Stimulated activated CD4-positive, alpha-beta T cell treated with anti-CD3 and anti-CD28 coated beads, Interleukin-4, amount 100 ng/mL, for 1 hour (primary cell): ENCODE measurements around the gene DNAL4.
A peak's percentile ranks its signal among the peaks of the same experiment; 100 is the strongest.

Experiments used
- DNase-seq: peaks from one replicate; pipeline ENCODE4 v3.0.0-alpha.2; 2020

Gene DNAL4, protein sequence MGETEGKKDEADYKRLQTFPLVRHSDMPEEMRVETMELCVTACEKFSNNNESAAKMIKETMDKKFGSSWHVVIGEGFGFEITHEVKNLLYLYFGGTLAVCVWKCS

DNA sequence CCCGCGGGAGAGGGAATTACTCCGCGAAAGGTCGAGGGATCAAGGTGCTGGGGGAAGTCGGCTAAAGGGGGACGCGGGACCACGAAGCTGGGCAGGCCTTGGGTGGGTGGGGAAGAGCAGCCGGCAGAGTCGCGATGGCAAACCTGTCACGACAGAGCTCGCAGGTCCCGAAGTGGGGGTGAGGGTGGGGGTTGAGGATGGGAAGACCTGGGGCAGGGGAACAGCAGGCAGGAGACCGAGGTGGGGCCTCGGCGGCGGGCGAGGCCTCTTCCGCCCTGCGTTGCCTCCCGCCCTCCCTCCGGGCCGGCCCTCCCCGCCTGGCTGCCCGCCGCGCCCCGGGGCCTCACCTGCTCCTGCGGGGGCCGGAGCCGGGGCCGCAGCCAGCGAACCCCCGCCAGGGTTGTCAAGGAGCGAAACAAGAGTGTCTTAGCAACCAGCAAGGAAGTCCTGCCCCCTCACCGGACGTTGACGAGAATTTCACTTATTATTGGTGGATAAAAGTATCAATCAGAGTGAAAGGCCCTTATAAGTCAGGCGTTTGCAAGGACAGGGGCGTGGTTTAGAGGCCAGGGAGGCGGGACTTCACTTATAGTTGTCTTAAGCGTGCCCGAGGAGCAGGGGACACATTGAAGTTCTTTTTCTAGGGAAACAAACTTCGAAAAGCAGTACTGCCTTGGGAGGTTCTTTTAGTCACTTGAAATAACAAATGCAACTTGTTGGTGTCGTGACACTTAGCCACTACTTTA, at the start of gene DNAL4:
TSS of gene DNAL4 (minus strand) at position 423 of the 746 bp plus-strand sequence. CDS start 11,412 bp downstream, outside the sequence.
- DNase-seq, result peak; percentile 86

DNA sequence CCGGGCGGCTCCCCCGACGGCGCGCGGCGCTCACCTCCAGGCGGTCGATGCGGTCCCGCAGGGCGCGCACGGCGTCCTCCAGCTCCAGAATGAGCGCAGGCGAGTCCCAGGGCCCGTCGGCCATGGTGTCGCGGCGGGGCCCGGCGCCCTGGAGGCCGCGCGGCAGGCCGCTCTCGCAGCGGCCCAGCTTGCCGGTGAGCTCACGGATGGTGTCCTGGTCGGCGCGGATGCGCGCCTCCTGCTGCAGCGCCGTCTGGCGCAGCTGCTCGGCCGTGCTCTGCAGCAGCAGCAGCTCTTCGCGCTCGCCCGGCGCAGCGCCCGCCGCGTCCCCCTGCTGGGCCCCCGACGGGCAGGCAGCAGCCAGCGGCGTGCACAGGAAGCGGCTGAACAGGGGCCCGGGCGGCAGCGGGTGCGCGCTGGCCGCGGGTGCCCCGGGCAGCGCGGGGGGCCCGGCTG, 49.3 kb upstream of the DNAL4 start:
- peak; percentile 59 for DNase-seq

DNA sequence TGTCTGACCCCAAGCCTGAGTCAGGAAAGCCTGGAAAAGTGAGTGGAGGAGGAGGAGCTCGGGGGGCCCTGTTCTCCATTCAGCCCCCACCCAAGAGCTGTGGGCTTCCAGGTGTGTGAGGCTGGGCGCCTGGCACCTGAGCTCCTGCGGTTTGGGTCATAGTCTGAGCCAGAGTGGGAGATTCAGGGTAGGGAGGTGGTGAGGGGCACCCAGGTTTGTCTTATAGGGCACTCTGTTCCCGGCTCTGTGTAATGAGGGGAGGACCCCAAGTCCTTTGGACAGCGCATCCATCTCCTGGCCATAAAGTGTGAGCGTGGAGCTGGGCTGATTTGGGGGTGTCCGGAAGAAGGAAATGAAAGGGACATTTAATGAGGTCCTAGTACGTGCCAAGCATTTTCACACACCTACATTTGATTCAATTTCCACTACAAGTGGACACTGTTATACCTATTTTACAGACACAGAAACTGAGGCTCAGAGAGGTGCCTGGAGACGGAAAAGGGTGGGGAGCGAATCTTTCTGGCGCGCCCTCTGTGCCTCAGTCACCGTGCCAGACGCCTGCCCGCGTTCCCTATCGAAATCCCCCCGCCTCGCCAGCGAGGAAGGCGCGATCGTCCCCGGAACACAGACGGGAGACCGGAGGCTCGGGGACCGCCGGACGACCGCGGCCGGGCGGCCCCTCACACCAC, 48.7 kb upstream of the DNAL4 start:
- no peak for DNase-seq

DNA sequence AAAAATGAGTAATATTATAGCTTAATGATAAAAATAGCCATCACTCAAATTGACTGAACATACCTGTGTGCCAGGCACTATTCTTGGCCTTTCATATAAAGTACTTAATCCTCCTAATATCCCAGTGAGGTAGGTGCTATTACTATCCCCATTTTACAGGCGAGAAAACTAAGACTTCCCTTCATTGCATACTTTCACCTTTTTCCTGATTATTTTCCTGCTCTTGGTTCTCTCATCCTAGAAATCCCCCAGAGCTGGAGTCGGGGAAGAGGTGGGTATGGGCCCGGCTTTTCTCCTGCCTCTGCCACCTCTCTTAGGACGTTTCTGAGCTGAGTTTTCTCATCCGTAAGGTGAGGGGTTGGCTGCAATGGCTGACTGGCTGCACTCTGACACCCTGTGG, 47.7 kb upstream of the DNAL4 start:
- no peak for DNase-seq

DNA sequence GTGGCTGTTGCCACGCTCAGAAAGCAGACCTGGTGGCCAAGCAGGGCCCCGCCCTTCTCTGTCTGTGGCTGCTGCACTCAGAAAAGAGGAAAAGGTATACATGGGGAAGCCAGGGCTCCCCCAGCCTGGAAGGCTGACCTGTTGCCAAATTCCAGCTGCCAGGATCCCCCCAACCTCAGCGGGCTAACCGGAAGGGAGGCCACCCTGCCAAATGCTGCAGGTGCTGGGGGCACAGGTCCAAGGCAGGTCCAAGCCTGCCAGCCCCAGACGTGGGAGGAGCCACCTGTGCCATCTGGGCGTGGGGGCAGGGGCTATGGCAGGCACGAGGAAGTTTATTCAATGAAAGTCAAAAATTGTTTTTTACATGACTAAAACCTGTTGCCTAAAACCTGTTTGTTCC, 47.3 kb upstream of the DNAL4 start:
- DNase-seq, result no peak

DNA sequence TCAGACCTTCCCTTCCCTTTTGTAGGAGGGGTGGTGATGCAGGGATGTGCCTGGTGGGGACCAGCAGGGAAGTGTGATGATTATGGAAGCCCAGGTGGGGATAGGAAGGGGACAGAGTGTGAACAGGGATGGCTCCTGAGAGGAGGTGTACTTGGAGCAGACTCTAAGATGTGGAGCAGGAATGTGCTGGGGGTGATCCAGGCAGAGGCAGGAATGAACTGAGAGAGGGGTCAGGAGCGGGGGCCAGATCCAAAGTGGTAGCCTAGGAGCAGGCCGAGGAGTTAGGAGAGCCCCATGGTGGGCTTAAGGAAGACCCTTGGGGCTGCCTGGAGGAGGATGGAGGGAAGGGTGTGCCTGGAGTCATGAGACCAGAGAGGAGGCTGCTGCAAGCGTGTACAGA, 46.2 kb upstream of the DNAL4 start:
- DNase-seq, result no peak

DNA sequence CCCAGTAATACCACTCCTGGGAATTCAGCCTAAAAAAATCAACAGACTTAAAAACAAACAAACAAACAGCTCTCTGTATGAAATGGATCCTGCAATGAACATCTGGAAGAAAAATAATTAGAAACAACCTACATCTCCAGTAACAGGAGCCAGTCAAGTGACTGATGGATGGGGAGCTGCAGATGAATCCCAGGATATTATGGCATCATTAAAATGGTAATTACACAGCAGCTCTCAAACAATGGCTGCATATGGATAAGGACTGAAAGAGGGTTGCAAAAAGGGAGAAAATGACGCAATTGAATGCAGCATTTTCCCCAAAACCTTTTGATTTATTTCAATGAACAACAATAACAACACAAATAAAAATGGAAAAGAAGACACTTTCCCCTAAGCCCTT, 45.7 kb upstream of the DNAL4 start:
- no peak for DNase-seq

DNA sequence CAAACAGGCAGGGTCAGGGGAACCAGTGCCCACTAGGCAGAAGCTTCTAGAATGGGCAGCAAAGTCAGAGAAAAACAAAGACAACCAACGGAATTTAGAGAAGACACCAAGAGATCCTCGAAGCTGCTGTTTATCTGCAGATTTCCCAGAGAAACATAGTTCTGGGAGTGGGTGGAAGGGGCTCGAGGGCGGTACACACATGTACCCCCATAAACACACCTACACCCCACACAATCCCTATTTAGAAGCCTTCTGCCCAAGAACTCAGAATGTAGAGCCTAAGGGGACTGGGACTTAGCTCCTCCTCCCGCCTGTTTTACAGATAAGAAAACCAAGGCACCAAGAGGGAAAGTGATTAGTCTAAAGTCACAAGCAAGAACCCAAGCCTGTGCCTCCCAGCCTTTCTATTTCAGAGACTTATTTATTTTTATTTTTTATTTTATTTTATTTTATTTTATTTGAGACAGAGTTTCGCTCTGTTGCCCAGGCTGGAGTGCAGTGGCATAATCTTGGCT, 43.5 kb upstream of the DNAL4 start:
- no peak for DNase-seq

DNA sequence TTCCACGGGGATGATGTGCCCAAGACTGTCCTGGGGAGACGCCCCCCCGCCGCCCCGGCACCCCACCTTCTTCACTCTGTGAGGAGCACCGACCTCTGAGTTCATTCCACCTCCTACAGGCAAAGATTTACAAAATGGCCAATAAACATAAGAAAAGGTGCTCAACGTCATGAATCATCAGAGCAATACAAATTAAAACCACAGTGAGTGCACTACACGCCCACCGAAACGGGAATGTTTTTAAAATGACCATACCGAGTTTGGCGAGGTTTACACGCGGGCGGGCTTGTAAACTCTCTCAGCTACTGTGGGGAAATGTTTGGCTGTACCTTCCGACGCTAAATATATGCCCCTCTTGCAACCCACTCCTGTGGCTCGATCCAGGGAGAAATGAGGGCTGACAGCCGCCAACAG, 42.0 kb upstream of the DNAL4 start:
- no peak for DNase-seq

DNA sequence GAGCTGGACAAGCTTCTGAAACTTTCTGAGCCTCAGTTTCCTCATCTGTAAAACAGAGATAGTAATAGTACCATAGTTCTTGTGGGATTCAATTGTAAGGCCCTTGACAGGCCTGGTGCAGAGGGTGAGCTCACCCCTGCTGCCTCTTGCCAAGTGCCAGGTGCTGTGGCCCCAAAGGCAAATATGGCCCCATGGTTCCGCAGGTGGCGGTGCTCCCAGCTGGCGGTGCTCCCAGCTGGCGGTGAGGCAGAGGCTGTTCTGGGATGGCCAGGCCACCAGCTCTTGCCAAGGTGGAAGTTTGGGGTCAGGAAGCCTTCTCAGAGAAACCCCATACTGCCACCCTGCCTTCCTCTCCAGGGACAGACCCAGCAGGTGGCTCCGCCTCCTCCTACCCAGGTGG, 41.0 kb upstream of the DNAL4 start:
- DNase-seq, result no peak

DNA sequence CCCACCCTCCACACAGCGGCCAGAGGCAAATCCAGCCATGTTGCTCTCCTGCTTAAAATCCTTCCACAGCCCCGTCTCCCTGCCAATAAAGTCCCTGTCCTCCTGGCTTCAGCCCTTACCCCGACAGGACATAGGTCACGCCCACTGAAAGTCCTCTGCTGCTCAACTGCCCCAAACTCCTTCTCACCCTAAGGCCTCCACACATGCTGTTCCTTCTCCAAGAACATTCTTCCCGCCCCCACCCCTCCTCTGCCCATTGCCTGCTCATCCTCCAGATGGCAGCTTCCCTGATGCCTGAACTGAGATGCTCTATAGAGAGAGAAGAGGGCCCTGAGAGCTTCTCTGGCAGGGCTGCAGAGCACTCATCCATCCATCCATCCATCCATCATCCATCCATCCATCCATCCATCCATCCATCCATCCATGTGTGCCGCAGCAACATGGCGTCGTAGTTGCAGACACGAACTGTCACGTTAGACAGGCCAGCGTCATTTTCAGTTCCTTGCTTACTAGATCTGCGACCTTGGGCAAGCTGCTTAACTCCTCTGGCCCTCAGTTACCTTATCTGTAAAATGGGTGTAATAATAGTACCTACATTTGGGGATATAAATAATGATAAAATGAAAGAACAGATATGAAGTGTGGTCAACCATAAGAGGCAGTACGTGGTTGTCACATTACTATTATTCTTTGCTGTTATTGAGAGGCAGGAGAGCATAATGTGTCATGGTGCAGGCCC, 40.4 kb upstream of the DNAL4 start:
- DNase-seq, result no peak

DNA sequence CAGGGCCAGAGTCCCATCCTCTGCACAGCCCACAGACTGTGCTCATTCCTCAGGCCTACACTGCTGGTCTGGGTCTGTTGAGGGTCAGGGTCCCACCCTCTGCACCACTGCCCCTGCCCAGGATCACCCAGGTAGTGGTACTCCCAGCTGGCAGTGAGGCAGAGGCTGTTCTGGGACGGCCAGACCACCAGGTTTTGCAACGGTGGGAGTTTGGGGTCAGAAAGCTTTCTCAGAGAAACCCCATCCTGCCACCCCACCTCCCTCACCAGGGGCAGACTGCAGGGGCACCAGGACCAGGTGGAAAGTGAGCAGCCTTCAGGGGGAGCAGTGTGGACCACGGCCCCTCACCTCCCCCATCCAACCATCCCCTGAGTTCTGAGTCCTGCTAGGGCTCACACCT, 39.1 kb upstream of the DNAL4 start:
- no peak for DNase-seq

DNA sequence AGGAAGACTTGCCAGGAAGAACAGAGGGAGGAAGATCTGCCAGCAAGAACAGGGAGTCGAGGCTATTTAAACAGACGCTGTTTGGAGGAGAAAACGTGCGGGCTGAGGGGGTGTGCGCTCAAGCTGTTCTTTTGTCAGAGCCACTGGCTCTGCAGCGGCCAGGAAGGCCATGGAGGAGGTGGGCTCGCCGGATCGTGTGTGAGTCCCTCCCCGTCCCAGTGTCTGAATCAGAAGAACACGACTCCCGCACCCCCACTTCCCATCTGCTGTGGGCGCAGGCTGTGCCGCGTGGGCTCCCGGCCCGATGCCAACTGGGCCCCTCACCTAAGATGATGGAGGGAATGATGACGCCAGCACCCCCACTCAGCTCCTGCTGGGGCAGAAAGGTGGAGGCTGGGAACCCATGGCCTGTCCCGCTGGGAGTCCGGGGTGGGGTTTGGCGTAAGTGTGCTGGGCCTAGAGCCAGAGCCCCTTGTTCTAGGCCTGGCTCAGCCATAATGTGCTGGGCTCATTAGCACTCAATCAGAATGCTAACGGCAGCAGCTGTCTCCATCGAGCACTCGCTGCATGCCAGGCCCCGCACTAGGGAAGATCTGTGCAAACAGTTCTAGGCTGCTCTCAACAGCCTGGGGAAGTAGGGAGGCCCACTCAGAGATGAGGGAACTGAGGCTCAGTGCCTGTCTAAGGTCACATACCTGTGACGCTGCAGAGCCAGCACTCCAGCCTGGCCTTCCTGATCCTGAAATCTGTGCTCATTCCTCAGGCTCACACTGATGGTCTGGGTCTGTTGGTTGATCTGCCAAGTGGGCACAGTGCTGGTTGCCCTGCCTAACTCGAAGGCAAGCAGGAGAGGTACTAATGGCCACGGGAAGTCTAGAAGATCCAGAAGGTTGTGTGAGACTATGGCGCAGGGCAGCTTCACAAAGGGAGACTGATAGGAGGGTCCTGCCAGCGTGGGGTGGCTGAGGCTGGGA, 38.3 kb upstream of the DNAL4 start:
- no peak for DNase-seq

DNA sequence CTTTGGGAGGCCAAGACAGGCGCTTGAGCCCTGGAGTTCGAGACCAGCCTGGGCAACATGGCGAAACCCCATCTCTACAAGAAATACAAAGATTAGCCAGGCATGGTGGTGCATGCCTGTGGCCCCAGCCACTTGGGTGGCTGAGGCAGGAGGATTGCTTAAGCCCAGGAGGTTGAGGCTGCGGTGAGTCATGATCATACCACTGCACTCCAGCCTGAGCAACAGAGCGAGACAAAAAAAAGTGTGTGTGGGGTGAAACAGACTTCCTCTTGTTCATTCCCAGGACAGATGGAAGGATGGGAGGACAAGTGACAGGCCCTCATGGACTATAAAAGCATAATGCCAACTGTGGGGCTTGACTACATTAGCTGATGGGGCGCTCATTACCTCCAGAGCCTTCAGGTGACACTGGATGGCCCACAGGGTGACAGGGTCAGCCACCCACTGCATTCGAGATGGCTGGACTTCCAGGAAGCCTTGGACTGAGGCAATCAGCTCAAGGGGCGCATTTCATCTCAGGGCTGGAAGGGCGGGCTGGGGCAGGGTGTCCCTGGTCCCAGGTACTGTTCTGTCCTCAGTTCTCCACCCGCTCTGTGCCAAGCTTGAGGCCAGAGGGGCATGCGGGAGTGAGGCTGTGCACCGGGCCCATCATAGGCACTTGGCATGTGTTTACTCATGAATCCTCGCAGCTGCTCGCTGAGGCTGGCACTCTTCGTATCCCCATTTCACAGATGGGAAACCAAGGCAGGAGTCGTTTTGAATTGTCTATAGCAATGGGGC, 37.4 kb upstream of the DNAL4 start:
- DNase-seq, result no peak

DNA sequence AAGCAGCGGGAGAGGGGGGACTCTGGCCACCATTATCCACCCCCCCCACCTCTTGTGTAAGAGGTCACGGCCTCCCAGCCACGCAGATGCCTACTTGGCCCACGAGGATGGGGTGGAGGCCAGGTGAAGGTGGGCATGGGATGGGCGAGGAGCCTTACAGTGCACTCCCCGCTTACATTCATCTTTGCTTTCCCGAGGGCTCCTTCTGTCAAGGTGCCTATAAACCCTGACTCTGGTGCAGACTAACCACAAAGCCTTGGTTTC, 36.8 kb upstream of the DNAL4 start:
- no peak for DNase-seq

DNA sequence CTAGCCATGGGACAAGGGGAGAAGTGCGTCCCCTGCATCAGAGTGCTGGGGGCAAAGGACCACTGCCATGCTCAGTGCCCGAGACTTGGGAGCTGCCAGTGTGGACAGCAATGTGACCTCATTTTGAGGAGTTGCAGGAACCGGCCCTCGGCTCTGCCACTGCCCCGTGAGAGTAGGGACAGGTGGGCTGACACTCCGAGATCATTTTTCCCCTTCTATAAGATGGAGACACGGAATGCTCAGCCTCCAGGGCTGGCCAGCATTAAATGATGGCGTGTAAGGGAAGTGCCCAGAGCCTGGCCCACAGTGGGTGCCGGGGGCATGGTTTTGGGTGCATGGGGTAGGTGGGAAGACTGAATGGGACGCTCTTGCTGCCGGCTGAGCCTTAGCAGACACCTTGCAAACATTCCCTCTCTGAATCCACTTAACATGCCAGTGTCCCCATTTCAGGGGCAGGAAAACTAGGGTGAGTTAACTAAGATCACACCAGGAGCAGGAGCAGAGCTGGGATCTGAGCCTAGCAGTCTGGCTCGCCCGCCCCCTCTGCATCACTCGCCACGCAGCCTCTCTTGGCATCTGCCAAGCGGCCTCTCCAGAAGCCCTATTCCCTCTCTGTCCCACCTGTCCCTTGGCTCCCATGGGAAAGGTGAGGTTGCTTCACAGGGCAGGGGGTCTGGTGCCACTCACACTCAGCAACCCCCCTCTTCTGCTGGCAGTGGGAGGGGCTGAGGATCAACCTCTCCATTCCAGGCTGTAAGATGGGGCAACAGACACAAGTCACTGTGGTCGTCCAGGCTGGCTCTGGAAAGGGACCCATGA, 36.3 kb upstream of the DNAL4 start:
- DNase-seq, result no peak

DNA sequence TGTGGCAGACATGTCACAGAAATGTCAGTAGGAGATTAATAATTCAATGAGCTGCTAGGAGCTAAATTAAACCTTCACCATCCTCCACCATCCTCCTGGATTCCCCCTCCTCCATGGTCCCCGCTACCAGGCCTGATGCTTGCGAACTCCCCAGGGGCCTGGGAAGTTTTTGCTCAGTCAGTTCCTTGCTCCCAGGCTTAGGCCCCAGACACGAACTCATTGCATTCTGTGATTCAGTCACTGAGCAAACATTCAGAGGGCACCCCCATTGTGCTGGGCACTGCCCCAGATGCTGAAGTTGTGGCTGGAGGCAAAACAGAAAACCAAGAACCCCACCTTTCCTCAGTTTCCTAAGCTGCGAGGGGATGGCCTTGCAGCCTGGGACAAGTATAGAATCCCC, 35.5 kb upstream of the DNAL4 start:
- DNase-seq, result no peak

DNA sequence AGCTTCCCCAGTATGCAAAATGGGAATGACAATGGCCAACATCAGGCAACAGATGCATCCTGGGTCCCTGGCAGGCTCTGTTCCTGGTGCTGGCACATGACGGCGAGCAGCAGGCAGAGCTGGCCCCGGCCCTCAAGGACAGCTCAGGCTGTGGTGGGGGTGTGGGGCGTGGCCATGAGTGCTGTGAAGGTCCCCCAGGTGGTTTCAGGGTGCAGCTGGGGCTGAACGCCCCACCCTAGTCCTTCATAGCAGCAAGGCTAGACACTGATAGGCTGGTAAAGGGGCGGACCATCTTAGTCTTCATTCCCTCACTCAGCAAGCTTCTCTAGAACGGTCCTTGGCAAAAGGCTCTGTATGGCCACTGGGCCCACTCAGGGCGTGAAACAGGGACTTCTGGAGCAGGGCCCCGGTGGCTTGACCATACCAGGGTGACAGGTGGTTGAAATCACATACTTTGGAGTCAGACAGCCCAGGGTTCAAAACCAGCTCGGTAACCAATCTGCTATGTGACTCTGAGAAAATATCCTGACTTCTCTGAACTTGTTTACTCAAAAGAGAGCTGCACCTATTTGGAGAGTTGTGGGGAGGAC, 34.8 kb upstream of the DNAL4 start:
- no peak for DNase-seq

DNA sequence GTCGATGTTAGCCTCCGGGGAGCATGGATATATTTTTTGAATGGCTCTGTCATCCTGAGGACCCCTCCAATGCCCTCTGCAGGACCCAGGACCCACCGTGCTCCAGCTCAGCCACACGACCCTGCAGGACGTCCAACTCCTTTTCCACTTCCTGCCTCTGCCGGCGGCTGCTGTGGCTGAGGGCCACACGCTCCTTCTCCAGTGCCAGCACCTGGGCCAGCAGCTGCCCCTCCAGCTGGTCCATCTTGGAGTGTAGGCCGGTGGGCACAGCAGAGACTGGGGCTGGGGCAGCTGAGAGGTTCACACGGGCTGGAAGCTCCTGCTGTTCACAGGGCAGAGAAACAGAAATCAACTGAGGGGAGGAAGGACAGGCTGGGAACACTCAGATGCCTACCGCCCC, 34.2 kb upstream of the DNAL4 start:
- no peak for DNase-seq

DNA sequence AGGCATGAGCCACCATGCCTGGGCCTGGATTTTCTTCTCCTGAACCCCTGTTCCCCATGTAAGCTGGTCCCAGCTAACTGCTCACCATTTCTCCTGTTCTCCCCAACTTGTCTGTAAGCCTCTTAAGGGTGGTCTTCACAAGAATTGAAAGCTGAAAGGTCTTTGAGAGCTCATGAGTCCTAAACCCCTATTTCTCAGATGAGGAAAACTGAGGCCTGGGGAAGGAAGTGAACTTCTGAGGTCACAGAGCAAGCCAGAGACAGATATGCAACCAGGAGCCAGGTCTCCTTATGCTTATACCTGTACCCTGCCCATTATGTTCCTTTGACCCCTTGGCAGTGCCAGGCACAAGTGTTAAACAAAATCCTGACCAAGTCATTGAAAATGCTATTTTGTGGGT, 33.6 kb upstream of the DNAL4 start:
- DNase-seq, result no peak
